ENCODE data around the gene DDI1. TPM values are rescaled to one million over a fixed set of nuclear protein-coding genes. Genes with fewer than 3 reads are reported as not detected.

DDI1 gene
- polyA plus RNA-seq, 3 donors: not detected

GRCh38 chr11:104033134-104033533, 3.3 kb upstream of the DDI1 start:
- no peak overlapping the region for H3K27ac Mint-ChIP-seq
- Histone ChIP-seq H3K4me1 (ENCODE audit: control insufficient read depth in 1 of 2, insufficient read depth in 2 of 2, low read length in 2 of 2) (no peaks in the 10 kb centered on the region), H3K4me2 (replicated peaks; ENCODE audit: extremely low read depth, low read length, poor library complexity, severe bottlenecking) (no peak overlapping the region), H4K20me1 (ENCODE audit: insufficient read depth, low read length) (no peaks in the 10 kb centered on the region), H3K9ac (ENCODE audit: insufficient read depth, low read length, poor library complexity, severe bottlenecking) (no peak overlapping the region), H3K4me3 (replicated peaks in 1 of 3; ENCODE audit: low read depth in 2 of 3, low read length in 3 of 3) (no peak overlapping the region), H3K79me2 (ENCODE audit: insufficient read depth, low read length) (no peaks in the 10 kb centered on the region), H3K9me3 (replicated peaks in 1 of 2; ENCODE audit: control insufficient read depth in 1 of 2, insufficient read depth in 1 of 2, low read length in 2 of 2) (peaks cover 8 to 15% of the 10 kb centered on the region in 2 donors), H2AFZ (ENCODE audit: insufficient read depth, low read depth, low read length, poor library complexity, severe bottlenecking) (no peak overlapping the region), H3K27me3 (ENCODE audit: control insufficient read depth in 2 of 2, insufficient read depth in 2 of 2, low read length in 2 of 2) (no peaks in the 10 kb centered on the region), H3K27ac (ENCODE audit: low read depth in 1 of 2, low read length in 2 of 2) (no peak overlapping the region), H3K36me3 (replicated peaks in 1 of 2; ENCODE audit: control insufficient read depth in 1 of 2, insufficient read depth in 2 of 2, low read length in 2 of 2) (no peaks in the 10 kb centered on the region)
- intact Hi-C loops (cut with micrococcal nuclease): no loop called here
- H3K4me1 Mint-ChIP-seq: no peaks in the 10 kb centered on the region
- no peaks in the 10 kb centered on the region for H3K36me3 Mint-ChIP-seq
- peaks cover 6 to 21% (median 17%) of the 10 kb centered on the region in 7 donors for H3K9me3 Mint-ChIP-seq
- no peak for DNase-seq
- no peak overlapping the region for H3K4me3 Mint-ChIP-seq
- H3K27me3 Mint-ChIP-seq (ENCODE audit: low read depth in 3 of 3): no peaks in the 10 kb centered on the region
- TF ChIP-seq CTCF (IDR thresholded peaks at IDR 0.05): no peak

- no peak for TF ChIP-seq CTCF (IDR thresholded peaks at IDR 0.05)
- Histone ChIP-seq H3K9me3 (replicated peaks in 1 of 2; ENCODE audit: control insufficient read depth in 1 of 2, insufficient read depth in 1 of 2, low read length in 2 of 2) (peaks cover 8 to 15% of the 10 kb centered on the region in 2 donors), H3K4me3 (replicated peaks in 1 of 3; ENCODE audit: low read depth in 2 of 3, low read length in 3 of 3) (no peak overlapping the region), H3K79me2 (ENCODE audit: insufficient read depth, low read length) (no peaks in the 10 kb centered on the region), H3K4me2 (replicated peaks; ENCODE audit: extremely low read depth, low read length, poor library complexity, severe bottlenecking) (no peak overlapping the region), H3K9ac (ENCODE audit: insufficient read depth, low read length, poor library complexity, severe bottlenecking) (no peak overlapping the region), H3K36me3 (replicated peaks in 1 of 2; ENCODE audit: control insufficient read depth in 1 of 2, insufficient read depth in 2 of 2, low read length in 2 of 2) (no peaks in the 10 kb centered on the region), H3K27me3 (ENCODE audit: control insufficient read depth in 2 of 2, insufficient read depth in 2 of 2, low read length in 2 of 2) (no peaks in the 10 kb centered on the region), H3K27ac (ENCODE audit: low read depth in 1 of 2, low read length in 2 of 2) (no peak overlapping the region), H2AFZ (ENCODE audit: insufficient read depth, low read depth, low read length, poor library complexity, severe bottlenecking) (no peak overlapping the region), H4K20me1 (ENCODE audit: insufficient read depth, low read length) (no peaks in the 10 kb centered on the region), H3K4me1 (ENCODE audit: control insufficient read depth in 1 of 2, insufficient read depth in 2 of 2, low read length in 2 of 2) (no peaks in the 10 kb centered on the region)
- H3K27ac Mint-ChIP-seq: no peak overlapping the region
- no CpG with 5 or more reads among the region's 1 CpG for WGBS (ENCODE audit: insufficient coverage)
- no peaks in the 10 kb centered on the region for H3K4me1 Mint-ChIP-seq
- H3K4me3 Mint-ChIP-seq: no peak overlapping the region
- intact Hi-C loops (cut with micrococcal nuclease): no loop called here
- H3K36me3 Mint-ChIP-seq: no peaks in the 10 kb centered on the region
- no peaks in the 10 kb centered on the region for H3K27me3 Mint-ChIP-seq (ENCODE audit: low read depth in 3 of 3)
- no peak for DNase-seq
- peaks cover 6 to 21% (median 17%) of the 10 kb centered on the region in 7 donors for H3K9me3 Mint-ChIP-seq
Measured at GRCh38 chr11:104033561-104033960, 2.9 kb upstream of the DDI1 start.
